PFSK-1 (cell line): ENCODE results near the gene MISP.

Source experiments
- FOXP2 ChIP-seq: optimal IDR thresholded peaks from 2 replicates; pipeline ENCODE3; 2011; ENCODE audit warnings: borderline replicate concordance, control low read depth, inconsistent platforms; ENCODE audit not compliant: insufficient read depth; ENCODE audit errors: extremely low read length, extremely low read depth
- POLR2AphosphoS5 ChIP-seq: IDR thresholded peaks from 2 replicates; pipeline ENCODE4 v1.6.1; 2012; ENCODE audit warnings: low read depth, mild to moderate bottlenecking, control low read depth, low read length, moderate library complexity
- SIN3A ChIP-seq: IDR thresholded peaks from 2 replicates; pipeline ENCODE4 v1.6.1; 2012; ENCODE audit warnings: mild to moderate bottlenecking, low read length, moderate library complexity, borderline replicate concordance; ENCODE audit not compliant: insufficient read depth
- TAF1 ChIP-seq: IDR thresholded peaks from 2 replicates; pipeline ENCODE4 v1.6.1; 2012; ENCODE audit warnings: low read length, control low read depth, borderline replicate concordance; ENCODE audit not compliant: insufficient read depth
- TF ChIP-seq, protein P1 (sequence below), 2 experiments: IDR thresholded peaks; 2 replicates each; pipeline versions ENCODE4 v1.6.1 to v1.8.0; 2011 to 2012; ENCODE audit warnings: low read depth in 2 of 2, low read length in 2 of 2, control low read depth in 1 of 2, inconsistent platforms in 1 of 2, mild to moderate bottlenecking in 1 of 2, moderate library complexity in 1 of 2; ENCODE audit not compliant: insufficient read depth in 1 of 2

MISP gene

DNA sequence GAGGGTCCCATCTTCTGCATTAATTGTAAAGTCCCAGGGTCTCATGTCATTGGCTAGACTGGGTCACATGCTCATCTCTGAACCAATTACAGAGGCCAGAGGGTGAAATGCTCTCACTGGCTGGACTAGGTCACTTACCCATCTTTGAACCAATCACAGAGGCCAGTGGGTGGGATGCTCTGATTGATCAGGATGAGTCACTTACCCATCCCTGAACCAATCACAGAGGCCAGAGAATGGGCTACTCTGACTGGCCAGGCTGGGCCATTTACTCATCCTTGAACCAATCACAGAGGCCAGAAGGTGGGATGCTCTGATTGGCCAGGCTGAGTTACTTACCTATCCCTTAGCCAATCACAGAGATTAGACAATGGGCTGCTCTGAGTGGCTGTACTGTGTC is 5.3 kb downstream of the MISP start:
- no peak for TF ChIP-seq TAF1
- TF ChIP-seq, protein P1, sequence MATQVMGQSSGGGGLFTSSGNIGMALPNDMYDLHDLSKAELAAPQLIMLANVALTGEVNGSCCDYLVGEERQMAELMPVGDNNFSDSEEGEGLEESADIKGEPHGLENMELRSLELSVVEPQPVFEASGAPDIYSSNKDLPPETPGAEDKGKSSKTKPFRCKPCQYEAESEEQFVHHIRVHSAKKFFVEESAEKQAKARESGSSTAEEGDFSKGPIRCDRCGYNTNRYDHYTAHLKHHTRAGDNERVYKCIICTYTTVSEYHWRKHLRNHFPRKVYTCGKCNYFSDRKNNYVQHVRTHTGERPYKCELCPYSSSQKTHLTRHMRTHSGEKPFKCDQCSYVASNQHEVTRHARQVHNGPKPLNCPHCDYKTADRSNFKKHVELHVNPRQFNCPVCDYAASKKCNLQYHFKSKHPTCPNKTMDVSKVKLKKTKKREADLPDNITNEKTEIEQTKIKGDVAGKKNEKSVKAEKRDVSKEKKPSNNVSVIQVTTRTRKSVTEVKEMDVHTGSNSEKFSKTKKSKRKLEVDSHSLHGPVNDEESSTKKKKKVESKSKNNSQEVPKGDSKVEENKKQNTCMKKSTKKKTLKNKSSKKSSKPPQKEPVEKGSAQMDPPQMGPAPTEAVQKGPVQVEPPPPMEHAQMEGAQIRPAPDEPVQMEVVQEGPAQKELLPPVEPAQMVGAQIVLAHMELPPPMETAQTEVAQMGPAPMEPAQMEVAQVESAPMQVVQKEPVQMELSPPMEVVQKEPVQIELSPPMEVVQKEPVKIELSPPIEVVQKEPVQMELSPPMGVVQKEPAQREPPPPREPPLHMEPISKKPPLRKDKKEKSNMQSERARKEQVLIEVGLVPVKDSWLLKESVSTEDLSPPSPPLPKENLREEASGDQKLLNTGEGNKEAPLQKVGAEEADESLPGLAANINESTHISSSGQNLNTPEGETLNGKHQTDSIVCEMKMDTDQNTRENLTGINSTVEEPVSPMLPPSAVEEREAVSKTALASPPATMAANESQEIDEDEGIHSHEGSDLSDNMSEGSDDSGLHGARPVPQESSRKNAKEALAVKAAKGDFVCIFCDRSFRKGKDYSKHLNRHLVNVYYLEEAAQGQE (IDR thresholded peaks at IDR 0.05; ENCODE audit: insufficient read depth in 1 of 2, low read depth in 2 of 2, low read length in 2 of 2), result no peak
- no peak for TF ChIP-seq POLR2AphosphoS5
- TF ChIP-seq FOXP2, result no peak
- no peak for TF ChIP-seq SIN3A

DNA sequence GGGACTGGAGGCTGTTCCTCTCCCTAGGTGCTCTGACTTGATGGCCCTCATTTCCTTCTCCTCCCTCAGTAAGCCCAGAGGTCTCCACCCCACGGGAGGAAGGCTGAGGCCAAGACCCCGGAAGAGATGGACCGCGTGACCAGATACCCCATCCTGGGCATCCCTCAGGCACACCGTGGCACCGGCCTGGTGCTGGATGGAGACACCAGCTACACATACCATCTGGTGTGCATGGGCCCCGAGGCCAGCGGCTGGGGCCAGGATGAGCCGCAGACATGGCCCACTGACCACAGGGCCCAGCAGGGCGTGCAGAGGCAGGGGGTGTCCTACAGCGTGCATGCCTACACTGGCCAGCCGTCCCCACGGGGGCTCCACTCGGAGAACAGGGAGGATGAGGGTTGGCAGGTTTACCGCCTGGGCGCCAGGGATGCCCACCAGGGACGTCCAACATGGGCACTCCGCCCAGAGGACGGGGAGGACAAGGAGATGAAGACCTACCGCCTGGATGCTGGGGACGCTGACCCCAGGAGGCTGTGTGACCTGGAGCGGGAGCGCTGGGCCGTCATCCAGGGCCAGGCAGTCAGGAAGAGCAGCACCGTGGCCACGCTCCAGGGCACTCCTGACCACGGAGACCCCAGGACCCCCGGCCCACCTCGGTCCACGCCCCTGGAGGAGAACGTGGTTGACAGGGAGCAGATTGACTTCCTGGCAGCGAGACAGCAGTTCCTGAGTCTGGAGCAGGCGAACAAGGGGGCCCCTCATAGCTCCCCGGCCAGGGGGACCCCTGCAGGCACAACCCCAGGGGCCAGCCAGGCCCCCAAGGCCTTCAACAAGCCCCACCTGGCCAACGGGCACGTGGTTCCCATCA is 6.1 kb downstream of the MISP start:
- TF ChIP-seq FOXP2 (no peak), SIN3A (no peak), POLR2AphosphoS5 (no peak), TAF1 (no peak)
- TF ChIP-seq, protein P1 (IDR thresholded peaks at IDR 0.05; ENCODE audit: insufficient read depth in 1 of 2, low read depth in 2 of 2, low read length in 2 of 2), result no peak

DNA sequence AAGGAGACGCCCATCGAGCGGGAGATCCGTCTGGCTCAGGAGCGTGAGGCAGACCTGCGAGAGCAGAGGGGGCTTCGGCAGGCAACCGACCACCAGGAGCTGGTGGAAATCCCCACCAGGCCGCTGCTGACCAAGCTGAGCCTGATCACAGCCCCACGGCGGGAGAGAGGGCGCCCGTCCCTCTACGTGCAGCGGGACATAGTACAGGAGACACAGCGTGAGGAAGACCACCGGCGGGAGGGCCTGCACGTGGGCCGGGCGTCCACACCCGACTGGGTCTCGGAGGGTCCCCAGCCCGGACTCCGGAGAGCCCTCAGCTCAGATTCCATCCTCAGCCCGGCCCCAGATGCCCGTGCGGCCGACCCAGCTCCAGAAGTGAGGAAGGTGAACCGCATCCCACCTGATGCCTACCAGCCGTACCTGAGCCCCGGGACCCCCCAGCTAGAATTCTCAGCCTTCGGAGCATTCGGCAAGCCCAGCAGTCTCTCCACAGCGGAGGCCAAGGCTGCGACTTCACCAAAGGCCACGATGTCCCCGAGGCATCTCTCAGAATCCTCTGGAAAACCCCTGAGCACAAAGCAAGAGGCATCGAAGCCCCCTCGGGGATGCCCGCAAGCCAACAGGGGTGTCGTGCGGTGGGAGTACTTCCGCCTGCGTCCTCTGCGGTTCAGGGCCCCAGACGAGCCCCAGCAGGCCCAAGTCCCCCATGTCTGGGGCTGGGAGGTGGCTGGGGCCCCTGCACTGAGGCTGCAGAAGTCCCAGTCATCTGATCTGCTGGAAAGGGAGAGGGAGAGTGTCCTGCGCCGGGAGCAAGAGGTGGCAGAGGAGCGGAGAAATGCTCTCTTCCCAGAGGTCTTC is 7.1 kb downstream of the MISP start:
- TF ChIP-seq POLR2AphosphoS5, result no peak
- no peak for TF ChIP-seq SIN3A
- no peak for TF ChIP-seq TAF1
- TF ChIP-seq, protein P1 (IDR thresholded peaks at IDR 0.05; ENCODE audit: insufficient read depth in 1 of 2, low read depth in 2 of 2, low read length in 2 of 2), result no peak

DNA sequence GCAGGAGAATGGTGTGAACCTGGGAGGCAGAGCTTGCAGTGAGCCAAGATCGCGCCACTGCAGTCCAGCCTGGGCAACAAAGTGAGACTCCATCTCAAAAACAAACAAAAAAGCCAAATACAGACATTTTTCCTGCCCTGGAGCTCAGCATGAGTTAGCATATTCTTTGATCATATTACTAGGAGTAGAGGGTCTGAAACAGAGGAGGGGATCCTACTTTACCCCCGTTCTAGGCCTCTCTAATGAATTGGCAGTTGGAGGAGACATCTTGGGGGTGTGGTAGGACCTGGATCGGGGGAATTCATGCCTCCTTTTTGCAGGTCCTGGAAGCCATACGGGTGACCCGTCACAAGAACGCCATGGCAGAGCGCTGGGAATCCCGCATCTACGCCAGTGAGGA is 12.3 kb downstream of the MISP start:
- TF ChIP-seq FOXP2 (no peak), TAF1 (no peak), POLR2AphosphoS5 (no peak), SIN3A (no peak)
- TF ChIP-seq, protein P1 (IDR thresholded peaks at IDR 0.05; ENCODE audit: insufficient read depth in 1 of 2, low read depth in 2 of 2, low read length in 2 of 2), result no peak
